DND-41 (cell line): Measurements from ENCODE around the gene VTCN1.

Experiments used
- CTCF ChIP-seq: IDR thresholded peaks from 2 replicates; pipeline ENCODE4 v1.5.1; 2012; ENCODE audit warnings: borderline replicate concordance, low read length, moderate library complexity, mild to moderate bottlenecking; ENCODE audit not compliant: poor library complexity, severe bottlenecking; ENCODE audit errors: extremely low read depth
- EZH2 ChIP-seq: IDR thresholded peaks from 3 replicates; pipeline ENCODE4 v1.6.1; 2012; ENCODE audit warnings: borderline replicate concordance, low read depth, mild to moderate bottlenecking, moderate library complexity, low read length, inconsistent platforms; ENCODE audit not compliant: severe bottlenecking

DNA sequence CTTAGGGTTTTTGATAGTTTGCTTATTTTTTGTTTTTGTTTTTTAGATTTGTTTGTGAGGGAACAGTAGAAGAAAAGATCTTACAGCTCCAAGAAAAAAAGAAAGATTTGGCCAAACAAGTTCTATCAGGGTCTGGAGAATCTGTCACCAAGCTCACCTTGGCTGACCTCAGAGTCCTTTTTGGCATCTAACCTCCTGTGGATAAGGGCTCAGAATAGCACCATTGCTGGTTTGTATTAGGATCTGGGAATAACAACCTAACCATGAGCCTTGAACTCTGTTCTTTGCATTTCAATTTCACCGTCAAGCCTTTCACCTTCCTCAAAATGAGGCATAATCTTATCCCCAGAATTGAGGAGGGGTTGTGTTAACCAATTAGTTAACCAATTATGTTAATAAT, 109.4 kb downstream of the VTCN1 start:
- TF ChIP-seq CTCF, result no peak
- TF ChIP-seq EZH2, result no peak
